ENCODE measurements around the gene STAT4.

The STAT4 gene

GRCh38 chr2:191069606-191070005 lies 81.2 kb downstream of the STAT4 start:
- DNase-seq (ENCODE audit: insufficient read length, low spot score) = no peak
- no peak for TF ChIP-seq POLR2A (IDR thresholded peaks at IDR 0.05; ENCODE audit: low read depth, low read length)
- FAIRE-seq = peak; percentile 23

- FAIRE-seq = no peak
- no peak for TF ChIP-seq POLR2A (IDR thresholded peaks at IDR 0.05; ENCODE audit: low read depth, low read length)
- DNase-seq (ENCODE audit: insufficient read length, low spot score) = no peak
These were observed 83.9 kb downstream of the STAT4 start for GRCh38 chr2:191066919-191067233.

GRCh38 chr2:191066197-191066918 lies 84.4 kb downstream of the STAT4 start:
- FAIRE-seq = no peak
- DNase-seq (ENCODE audit: insufficient read length, low spot score) = no peak
- TF ChIP-seq POLR2A (IDR thresholded peaks at IDR 0.05; ENCODE audit: low read depth, low read length) = no peak

- DNase-seq (ENCODE audit: insufficient read length, low spot score) (no peak), FAIRE-seq (no peak)
- no peak for TF ChIP-seq POLR2A (IDR thresholded peaks at IDR 0.05; ENCODE audit: low read depth, low read length)
These were observed 85.0 kb downstream of the STAT4 start for GRCh38 chr2:191065785-191066184.

GRCh38 chr2:191064590-191064989 lies 86.2 kb downstream of the STAT4 start:
- TF ChIP-seq POLR2A (IDR thresholded peaks at IDR 0.05; ENCODE audit: low read depth, low read length) = no peak
- DNase-seq (ENCODE audit: insufficient read length, low spot score) (no peak), FAIRE-seq (no peak)

- no peak for FAIRE-seq
- TF ChIP-seq POLR2A (IDR thresholded peaks at IDR 0.05; ENCODE audit: low read depth, low read length) = no peak
These were observed 87.2 kb downstream of the STAT4 start for GRCh38 chr2:191063584-191063983.

GRCh38 chr2:191061381-191061980 lies 89.3 kb downstream of the STAT4 start:
- no peak for TF ChIP-seq POLR2A (IDR thresholded peaks at IDR 0.05; ENCODE audit: low read depth, low read length)
- DNase-seq (ENCODE audit: insufficient read length, low spot score) (no peak), FAIRE-seq (no peak)

More at GRCh38 chr2:191063584-191063983, 87.2 kb downstream of the STAT4 start:
- DNase-seq (ENCODE audit: insufficient read length, low spot score) = no peak

GRCh38 chr2:191059308-191059707 lies 91.5 kb downstream of the STAT4 start:
- FAIRE-seq = no peak
- no peak for DNase-seq (ENCODE audit: insufficient read length, low spot score)
- TF ChIP-seq POLR2A (IDR thresholded peaks at IDR 0.05; ENCODE audit: low read depth, low read length) = no peak

GRCh38 chr2:191056228-191056627 lies 94.6 kb downstream of the STAT4 start:
- FAIRE-seq = no peak
- no peak for DNase-seq (ENCODE audit: insufficient read length, low spot score)
- no peak for TF ChIP-seq POLR2A (IDR thresholded peaks at IDR 0.05; ENCODE audit: low read depth, low read length)

- peak; percentile 6 for FAIRE-seq
- TF ChIP-seq POLR2A (IDR thresholded peaks at IDR 0.05; ENCODE audit: low read depth, low read length) = no peak
- DNase-seq (ENCODE audit: insufficient read length, low spot score) = no peak
These were observed 97.5 kb downstream of the STAT4 start for GRCh38 chr2:191053256-191053655.

GRCh38 chr2:191051825-191052778 lies 98.7 kb downstream of the STAT4 start:
- DNase-seq (ENCODE audit: insufficient read length, low spot score) (no peak), FAIRE-seq (peak; percentile 91)
- TF ChIP-seq POLR2A (IDR thresholded peaks at IDR 0.05; ENCODE audit: low read depth, low read length) = no peak

- DNase-seq (ENCODE audit: insufficient read length, low spot score) (no peak), FAIRE-seq (no peak)
- TF ChIP-seq POLR2A (IDR thresholded peaks at IDR 0.05; ENCODE audit: low read depth, low read length) = no peak
These were observed 99.6 kb downstream of the STAT4 start for GRCh38 chr2:191051177-191051576.

GRCh38 chr2:191050640-191050987 lies 100.2 kb downstream of the STAT4 start:
- no peak for DNase-seq (ENCODE audit: insufficient read length, low spot score)
- TF ChIP-seq POLR2A (IDR thresholded peaks at IDR 0.05; ENCODE audit: low read depth, low read length) = no peak
- no peak for FAIRE-seq

Measured in H54 (cell line).